HG02938 (cell line): Measurements from ENCODE around the gene AMPD1.

Experiments
- ATAC-seq: cut with Tn5 transposase; IDR thresholded peaks from one replicate; pipeline ENCODE4 v1.9.1; 2021; ENCODE audit warnings: mild to moderate bottlenecking, moderate library complexity; ENCODE audit not compliant: unreplicated experiment

AMPD1 gene

DNA sequence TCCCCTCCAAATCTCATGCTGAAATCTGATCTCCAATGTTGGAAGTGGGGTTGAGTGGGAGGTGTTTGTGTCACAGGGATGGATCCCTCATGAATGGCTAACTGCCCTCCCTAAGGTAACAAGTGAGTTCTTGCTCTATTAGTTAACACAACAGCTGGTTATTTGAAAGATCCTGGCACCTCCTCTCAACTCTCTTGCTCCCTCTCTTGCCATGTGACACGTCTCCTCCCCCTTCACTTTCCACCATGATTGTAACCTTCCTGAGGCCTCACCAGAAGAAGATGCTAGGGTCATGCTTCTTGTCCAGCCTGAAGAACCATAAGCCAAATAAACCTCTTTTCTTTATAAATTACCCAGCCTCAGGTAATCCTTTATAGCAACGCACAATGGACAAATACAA, 54.0 kb downstream of the AMPD1 start:
- no peak for ATAC-seq

- no peak for ATAC-seq
Observed at GRCh38 chr1:114638910-114639309, 56.4 kb downstream of the AMPD1 start.

DNA sequence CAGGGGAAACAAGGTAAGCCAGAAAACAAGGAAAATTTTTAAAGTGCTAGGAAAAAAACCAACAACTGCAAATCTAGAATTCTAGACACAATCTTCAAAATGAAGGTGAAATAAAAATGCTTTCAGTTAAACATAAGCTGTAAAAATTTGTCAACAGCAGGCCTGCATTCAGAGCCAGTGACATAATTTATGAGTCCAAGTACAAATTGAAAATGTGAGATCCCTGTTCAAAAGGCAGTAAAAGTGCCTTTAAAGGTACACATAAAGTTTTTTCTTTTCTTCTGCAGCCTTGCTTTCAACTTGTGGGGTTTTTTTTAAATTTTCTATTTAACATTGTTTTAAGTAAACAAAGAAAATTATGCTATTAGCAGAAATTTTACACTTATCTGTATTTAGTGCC, 62.9 kb downstream of the AMPD1 start:
- no peak for ATAC-seq

- ATAC-seq: no peak
Observed at GRCh38 chr1:114627107-114627506, 68.2 kb downstream of the AMPD1 start.

- no peak for ATAC-seq
Observed at GRCh38 chr1:114623364-114623763, 72.0 kb downstream of the AMPD1 start.
